Small intestine (tissue), 7 donors: ENCODE measurements around the gene ELMO1. TPM values are rescaled to one million over a fixed set of nuclear protein-coding genes. Genes with fewer than 3 reads are reported as not detected.

ENCODE experiments used
- DNase-seq, 2 donors: peaks; one replicate each; pipeline versions ENCODE4 v3.0.0 to v3.0.0-alpha.2; 2013
- FAIRE-seq: peaks from 2 replicates; lab custom pipeline; 2012; peaks lifted over from hg19 to GRCh38; lab: Jason Lieb, UNC
- H3K27ac ChIP-seq, 3 donors: one replicate each; pipeline ENCODE4 v1.5.1; 2013; ENCODE audit warnings: low read length in 2 of 3, mild to moderate bottlenecking in 2 of 3, control low read depth in 1 of 3, inconsistent platforms in 1 of 3, low read depth in 1 of 3, moderate library complexity in 1 of 3
- H3K27me3 ChIP-seq, 3 donors: one replicate each; pipeline ENCODE4 v1.6.1; 2013; ENCODE audit warnings: low read length in 3 of 3, inconsistent platforms in 1 of 3; ENCODE audit not compliant: control insufficient read depth in 3 of 3, insufficient read depth in 3 of 3
- H3K36me3 ChIP-seq, 3 donors: one replicate each; pipeline ENCODE4 v1.6.1; 2013; ENCODE audit warnings: low read length in 3 of 3, inconsistent platforms in 1 of 3, low read depth in 1 of 3, mild to moderate bottlenecking in 1 of 3, moderate library complexity in 1 of 3; ENCODE audit not compliant: control insufficient read depth in 3 of 3, insufficient read depth in 2 of 3
- H3K4me1 ChIP-seq, 3 donors: one replicate each; pipeline ENCODE4 v1.6.1; 2013; ENCODE audit warnings: low read length in 2 of 3, inconsistent platforms in 1 of 3, low read depth in 1 of 3, mild to moderate bottlenecking in 1 of 3, moderate library complexity in 1 of 3; ENCODE audit not compliant: control insufficient read depth in 3 of 3, insufficient read depth in 2 of 3
- H3K4me3 ChIP-seq, 3 donors: one replicate each; pipeline ENCODE4 v1.5.1; 2013; ENCODE audit warnings: low read length in 3 of 3, control low read depth in 1 of 3, inconsistent platforms in 1 of 3, low read depth in 1 of 3, mild to moderate bottlenecking in 1 of 3, moderate library complexity in 1 of 3
- H3K9me3 ChIP-seq, 2 donors: one replicate each; pipeline ENCODE4 v1.6.1; 2013; ENCODE audit warnings: low read depth in 1 of 2, low read length in 1 of 2; ENCODE audit not compliant: control insufficient read depth in 2 of 2, insufficient read depth in 1 of 2
- WGBS, 3 donors: extraction: QIAGEN DNeasy Blood & Tissue Kit; methylation state at CpG; one replicate each; pipeline ENCODE4 v1.1.7; 2013; 5-methylcytosine and 5-hydroxymethylcytosine counted together
- polyA plus RNA-seq, 4 donors: library from polyadenylated mRNA; stranded (reverse) in 3 of 4; unstranded in 1 of 4; fragments of 200-250 nt in 3 of 4; fragments of 120-200 nt in 1 of 4; gene quantifications; one replicate each; pipeline versions ENCODE4 v1.2.1 to v1.2.3, GENCODE V29; 2013
- donor health status: healthy with polysubstance abuse.
- donor health status: control.
- donor health status: control.
- donor health status: Bipolar disorder and iron deficiency.
- donor health status: healthy.

ELMO1 gene
- polyA plus RNA-seq, 4 donors, result 1.8 to 9.3 (median 7.3) TPM

GRCh38 chr7:37015353-37016034, 433.2 kb downstream of the ELMO1 start:
- FAIRE-seq, result no peak
- no peaks in the 10 kb centered on the region for H3K36me3 ChIP-seq
- peaks cover 0 to 6% of the 10 kb centered on the region in 2 donors for H3K9me3 ChIP-seq
- DNase-seq, result no peak
- H3K27ac ChIP-seq, result no peak overlapping the region
- H3K4me1 ChIP-seq, result peaks cover 0 to 7% (median 0%) of the 10 kb centered on the region in 3 donors
- H3K27me3 ChIP-seq, result no peaks in the 10 kb centered on the region
- no peak overlapping the region for H3K4me3 ChIP-seq
- WGBS, 3 donors, result 85 to 93% (median 87%) methylated on average over 12 of the region's 12 CpGs

GRCh38 chr7:37013771-37014170, 434.9 kb downstream of the ELMO1 start:
- 65 to 78% (median 73%) methylated on average over 4 of the region's 4 CpGs for WGBS, 3 donors
- H3K27ac ChIP-seq, result no peak overlapping the region
- no peaks in the 10 kb centered on the region for H3K36me3 ChIP-seq
- no peaks in the 10 kb centered on the region for H3K27me3 ChIP-seq
- DNase-seq (no peak), FAIRE-seq (no peak)
- peaks cover 0 to 7% (median 0%) of the 10 kb centered on the region in 3 donors for H3K4me1 ChIP-seq
- H3K9me3 ChIP-seq, result peaks cover 0 to 6% of the 10 kb centered on the region in 2 donors
- H3K4me3 ChIP-seq, result no peak overlapping the region

- DNase-seq (no peak), FAIRE-seq (no peak)
- Histone ChIP-seq H3K27ac (no peak overlapping the region), H3K9me3 (no peaks in the 10 kb centered on the region), H3K36me3 (no peaks in the 10 kb centered on the region), H3K4me3 (no peak overlapping the region), H3K27me3 (no peaks in the 10 kb centered on the region), H3K4me1 (peaks cover 0 to 7% (median 0%) of the 10 kb centered on the region in 3 donors)
- 88 to 95% (median 93%) methylated on average over 3 of the region's 3 CpGs for WGBS, 3 donors
Measured at GRCh38 chr7:37011151-37011890, 437.3 kb downstream of the ELMO1 start.

GRCh38 chr7:37009125-37009675, 439.5 kb downstream of the ELMO1 start:
- H3K27me3 ChIP-seq, result no peaks in the 10 kb centered on the region
- FAIRE-seq, result no peak
- H3K4me3 ChIP-seq, result no peak overlapping the region
- no peaks in the 10 kb centered on the region for H3K9me3 ChIP-seq
- DNase-seq, result no peak
- 65 to 82% (median 77%) methylated on average over 4 of the region's 4 CpGs for WGBS, 3 donors
- no peaks in the 10 kb centered on the region for H3K4me1 ChIP-seq
- no peak overlapping the region for H3K27ac ChIP-seq
- no peaks in the 10 kb centered on the region for H3K36me3 ChIP-seq

DNA sequence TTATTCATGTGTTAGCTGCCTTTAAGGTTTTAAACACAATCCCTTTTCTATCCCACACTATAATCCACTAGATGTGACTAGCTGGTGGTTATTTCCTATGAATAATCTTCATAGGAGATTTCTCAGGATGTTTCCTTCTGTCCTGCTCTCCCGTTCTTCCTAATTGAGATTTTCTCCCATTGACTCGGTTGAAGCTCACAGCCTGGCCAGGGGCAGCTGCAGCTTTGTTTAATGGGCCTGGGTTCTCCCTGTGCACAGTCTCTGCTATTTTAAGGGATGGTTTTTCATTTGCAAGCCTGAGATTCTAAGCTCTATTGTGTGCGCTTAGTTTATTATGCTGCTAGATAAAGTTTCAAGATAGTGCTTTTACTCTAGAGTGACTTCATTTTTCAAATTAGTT, 441.0 kb downstream of the ELMO1 start:
- Histone ChIP-seq H3K9me3 (no peaks in the 10 kb centered on the region), H3K27ac (no peak overlapping the region), H3K27me3 (no peaks in the 10 kb centered on the region), H3K36me3 (no peaks in the 10 kb centered on the region), H3K4me3 (no peak overlapping the region), H3K4me1 (no peaks in the 10 kb centered on the region)
- WGBS, 3 donors, result 84 to 90% (median 86%) methylated on average over 3 of the region's 3 CpGs
- DNase-seq (no peak), FAIRE-seq (no peak)

- Histone ChIP-seq H3K27ac (no peak overlapping the region), H3K27me3 (no peaks in the 10 kb centered on the region), H3K36me3 (no peaks in the 10 kb centered on the region), H3K9me3 (peaks cover 0 to under 1% of the 10 kb centered on the region in 2 donors), H3K4me1 (no peaks in the 10 kb centered on the region), H3K4me3 (no peak overlapping the region)
- DNase-seq (no peak), FAIRE-seq (no peak)
- WGBS, 3 donors, result 72 to 90% (median 83%) methylated on average over 4 of the region's 4 CpGs
Measured at GRCh38 chr7:37007268-37007667, 441.4 kb downstream of the ELMO1 start.

- H3K4me3 ChIP-seq, result no peak overlapping the region
- H3K9me3 ChIP-seq, result peaks cover 0 to 6% of the 10 kb centered on the region in 2 donors
- H3K27me3 ChIP-seq, result no peaks in the 10 kb centered on the region
- H3K4me1 ChIP-seq, result no peaks in the 10 kb centered on the region
- H3K36me3 ChIP-seq, result no peaks in the 10 kb centered on the region
- FAIRE-seq (no peak), DNase-seq (no peak)
- no peak overlapping the region for H3K27ac ChIP-seq
- WGBS, 3 donors, result 68 to 88% (median 77%) methylated on average over 2 of the region's 2 CpGs
Measured at GRCh38 chr7:37006764-37007163, 441.9 kb downstream of the ELMO1 start.

GRCh38 chr7:37000511-37000910, 448.2 kb downstream of the ELMO1 start:
- Histone ChIP-seq H3K27ac (no peak overlapping the region), H3K4me1 (no peaks in the 10 kb centered on the region), H3K36me3 (no peaks in the 10 kb centered on the region), H3K27me3 (no peaks in the 10 kb centered on the region), H3K4me3 (no peak overlapping the region), H3K9me3 (peaks cover 0 to 7% of the 10 kb centered on the region in 2 donors)
- 85 to 92% (median 85%) methylated on average over 5 of the region's 5 CpGs for WGBS, 3 donors
- DNase-seq, result no peak
- no peak for FAIRE-seq
